Loucy (cell line): ENCODE data around the gene NCOA6.

ENCODE experiments used
- H2AFZ ChIP-seq: fragments of 200-600 bp; sonication (generic); 2 replicates; pipeline ENCODE4 v1.6.0; 2016; ENCODE audit warnings: antibody characterized with exemption, mild to moderate bottlenecking, low read length, moderate library complexity
- H3F3A ChIP-seq: fragments of 200-600 bp; 2 replicates; pipeline ENCODE4 v1.6.0; 2016; ENCODE audit warnings: antibody characterized with exemption, low read depth, mild to moderate bottlenecking
- H3K27me3 ChIP-seq: fragments of 200-600 bp; sonication (generic); 2 replicates; pipeline ENCODE4 v1.6.1; 2014; ENCODE audit warnings: low read length, mild to moderate bottlenecking; ENCODE audit not compliant: insufficient read depth, poor library complexity, severe bottlenecking
- H3K36me3 ChIP-seq: fragments of 200-600 bp; sonication (generic); 2 replicates; pipeline ENCODE4 v1.6.1; 2016; ENCODE audit warnings: low read length; ENCODE audit not compliant: insufficient read depth
- H3K4me1 ChIP-seq: fragments of 200-600 bp; sonication (generic); 2 replicates; pipeline ENCODE4 v1.5.1; 2014; ENCODE audit warnings: low read length, mild to moderate bottlenecking; ENCODE audit not compliant: insufficient read depth, poor library complexity, severe bottlenecking
- H3K4me2 ChIP-seq: fragments of 200-600 bp; sonication (generic); 2 replicates; pipeline ENCODE4 v1.6.0; 2014; ENCODE audit warnings: antibody characterized with exemption, low read length, low read depth, mild to moderate bottlenecking; ENCODE audit not compliant: poor library complexity, severe bottlenecking
- H3K4me3 ChIP-seq: fragments of 200-600 bp; sonication (generic); 2 replicates; pipeline ENCODE4 v1.5.1; 2014; ENCODE audit warnings: low read length, mild to moderate bottlenecking, mixed read lengths; ENCODE audit not compliant: poor library complexity, severe bottlenecking
- H3K79me2 ChIP-seq: fragments of 200-600 bp; sonication (generic); 2 replicates; pipeline ENCODE4 v1.6.1; 2014; ENCODE audit warnings: low read length; ENCODE audit not compliant: insufficient read depth
- H3K9ac ChIP-seq: fragments of 200-600 bp; sonication (generic); 2 replicates; pipeline ENCODE4 v1.6.0; 2014; ENCODE audit warnings: mild to moderate bottlenecking, low read depth, low read length, moderate library complexity; ENCODE audit not compliant: poor library complexity, severe bottlenecking
- H3K9me2 ChIP-seq: fragments of 200-600 bp; sonication (generic); replicated peaks from 2 replicates; pipeline ENCODE4 v1.6.1; 2016; ENCODE audit warnings: low read depth, low read length, mixed read lengths
- H3K9me3 ChIP-seq: fragments of 200-600 bp; sonication (generic); 2 replicates; pipeline ENCODE4 v1.6.1; 2014; ENCODE audit warnings: mild to moderate bottlenecking, antibody characterized with exemption, low read length, low read depth; ENCODE audit not compliant: insufficient read depth
- H4K20me1 ChIP-seq: fragments of 200-600 bp; sonication (generic); 2 replicates; pipeline ENCODE4 v1.6.0; 2014; ENCODE audit warnings: antibody characterized with exemption, low read length, mild to moderate bottlenecking; ENCODE audit not compliant: insufficient read depth, poor library complexity, severe bottlenecking
- CTCF ChIP-seq: fragments of 200-600 bp; sonication (generic); conservative IDR thresholded peaks from 2 replicates; pipeline ENCODE4 v1.5.1; 2014; ENCODE audit warnings: mild to moderate bottlenecking, antibody characterized with exemption, low read length
- EZH2phosphoT487 ChIP-seq: fragments of 200-600 bp; IDR thresholded peaks from 2 replicates; pipeline ENCODE4 v1.6.1; 2018; ENCODE audit warnings: antibody characterized with exemption, mild to moderate bottlenecking, moderate library complexity, borderline replicate concordance

NCOA6 gene

GRCh38 chr20:34774886-34775285, 50.6 kb downstream of the NCOA6 start:
- Histone ChIP-seq H3K36me3 (peaks cover 35% of the 10 kb centered on the region), H3K27me3 (no peaks in the 10 kb centered on the region), H3K9me3 (no peaks in the 10 kb centered on the region), H3K4me3 (no peak overlapping the region), H4K20me1 (no peaks in the 10 kb centered on the region), H3K9me2 (no peaks in the 10 kb centered on the region), H2AFZ (no peak overlapping the region), H3F3A (no peaks in the 10 kb centered on the region), H3K79me2 (no peaks in the 10 kb centered on the region), H3K4me2 (no peak overlapping the region), H3K9ac (no peak overlapping the region), H3K4me1 (no peaks in the 10 kb centered on the region)
- TF ChIP-seq CTCF: no peak
- TF ChIP-seq EZH2phosphoT487: no peak

- Histone ChIP-seq H3K9me2 (no peaks in the 10 kb centered on the region), H2AFZ (no peak overlapping the region), H3K36me3 (peaks cover 31% of the 10 kb centered on the region), H3K4me3 (no peak overlapping the region), H3K4me2 (no peak overlapping the region), H3K4me1 (no peaks in the 10 kb centered on the region), H3K79me2 (no peaks in the 10 kb centered on the region), H3K27me3 (no peaks in the 10 kb centered on the region), H3F3A (no peaks in the 10 kb centered on the region), H4K20me1 (no peaks in the 10 kb centered on the region), H3K9ac (no peak overlapping the region), H3K9me3 (no peaks in the 10 kb centered on the region)
- TF ChIP-seq CTCF (no peak), EZH2phosphoT487 (no peak)
Observed at GRCh38 chr20:34774449-34774848, 51.0 kb downstream of the NCOA6 start.

DNA sequence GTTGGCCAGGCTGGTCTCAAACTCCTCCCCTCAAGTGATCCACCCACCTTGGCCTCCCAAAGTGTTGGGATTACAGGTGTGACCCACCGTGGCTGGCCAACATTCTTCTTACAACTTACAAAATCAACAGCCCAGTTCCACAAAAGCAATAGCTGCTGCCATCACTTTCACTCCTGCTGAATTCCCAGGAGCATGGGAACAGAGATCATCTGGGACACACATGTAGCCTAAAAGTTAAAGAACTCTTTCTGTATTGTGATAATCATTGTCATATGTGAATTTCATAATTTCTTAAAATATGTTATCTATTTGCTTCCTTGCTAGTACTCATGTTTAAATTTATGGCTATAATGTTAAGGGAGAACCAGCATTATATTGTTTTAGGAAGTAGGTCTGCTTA, 51.7 kb downstream of the NCOA6 start:
- H3K27me3 ChIP-seq: no peaks in the 10 kb centered on the region
- no peaks in the 10 kb centered on the region for H3K9me3 ChIP-seq
- H3K4me1 ChIP-seq: no peaks in the 10 kb centered on the region
- TF ChIP-seq EZH2phosphoT487 (no peak), CTCF (no peak)
- H3K36me3 ChIP-seq: peaks cover 31% of the 10 kb centered on the region
- H3F3A ChIP-seq: no peaks in the 10 kb centered on the region
- H3K9me2 ChIP-seq: no peaks in the 10 kb centered on the region
- no peak overlapping the region for H3K9ac ChIP-seq
- no peaks in the 10 kb centered on the region for H3K79me2 ChIP-seq
- no peak overlapping the region for H3K4me3 ChIP-seq
- H3K4me2 ChIP-seq: no peak overlapping the region
- H4K20me1 ChIP-seq: no peaks in the 10 kb centered on the region
- no peak overlapping the region for H2AFZ ChIP-seq
